Muscle of leg (tissue), 11 donors: ENCODE measurements around the gene RBBP8NL. TPM values are rescaled to one million over a fixed set of nuclear protein-coding genes. Genes with fewer than 3 reads are reported as not detected.

Experiments
- DNase-seq: peaks from one replicate; pipeline ENCODE4 v3.0.0; 2013
- H3K27ac ChIP-seq: one replicate; pipeline ENCODE4 v1.5.1; 2013; ENCODE audit warnings: mild to moderate bottlenecking, low read length, control low read depth
- H3K27me3 ChIP-seq: one replicate; pipeline ENCODE4 v1.6.1; 2013; ENCODE audit warnings: low read length; ENCODE audit not compliant: control insufficient read depth, insufficient read depth
- H3K36me3 ChIP-seq: one replicate; pipeline ENCODE4 v1.6.1; 2013; ENCODE audit warnings: low read length; ENCODE audit not compliant: control insufficient read depth, insufficient read depth
- H3K4me1 ChIP-seq: one replicate; pipeline ENCODE4 v1.6.1; 2013; ENCODE audit warnings: low read length; ENCODE audit not compliant: control insufficient read depth, insufficient read depth
- H3K4me3 ChIP-seq: one replicate; pipeline ENCODE4 v1.5.1; 2013; ENCODE audit warnings: low read length, control low read depth
- H3K9me3 ChIP-seq: replicated peaks from 2 replicates; pipeline ENCODE4 v1.6.1; 2013; ENCODE audit warnings: low read depth, low read length; ENCODE audit not compliant: control insufficient read depth
- WGBS: methylation state at CpG from one replicate; pipeline ENCODE4 v1.1.5; 2013; ENCODE audit warnings: missing lambda C conversion rate; ENCODE audit not compliant: insufficient coverage; 5-methylcytosine and 5-hydroxymethylcytosine counted together
- polyA plus RNA-seq, 8 donors: library from polyadenylated mRNA; unstranded; fragments of 120-200 nt; gene quantifications; one replicate each; pipeline versions ENCODE4 v1.2.1 to v1.2.3, GENCODE V29; 2013; ENCODE audit warnings: inconsistent platforms in 1 of 8, low replicate concordance in 1 of 8; ENCODE audit not compliant: insufficient read length in 8 of 8, insufficient read depth in 1 of 8
- total RNA-seq: library from RNA; stranded (reverse); fragments of 120-200 nt; gene quantifications from one replicate; pipeline ENCODE4 v1.2.4, GENCODE V29; 2013

RBBP8NL gene
- total and polyA plus RNA-seq, 9 donors, result 0.04 to 0.68 (median 0.11) TPM; not detected in 4

GRCh38 chr20:62407221-62407992 is 19.9 kb downstream of the RBBP8NL start, which contains the start of gene CABLES2:
TSS of gene CABLES2 (minus strand) at chr20:62407285. CDS start at chr20:62407276, 9 bp downstream.
- peaks cover 5% of the 10 kb centered on the region for H3K27me3 ChIP-seq
- no peaks in the 10 kb centered on the region for H3K9me3 ChIP-seq
- H3K27ac ChIP-seq, result no peak within 1 kb of the TSS
- DNase-seq, result peak; percentile 98
- no peaks in the 10 kb centered on the region for H3K36me3 ChIP-seq
- H3K4me1 ChIP-seq, result peaks cover 59% of the 10 kb centered on the region
- WGBS, result 5% methylated on average over 73 of the region's 73 CpGs
- H3K4me3 ChIP-seq, result peak within 1 kb of the TSS; percentile 59

- no peak overlapping the region for H3K27ac ChIP-seq
Observed at GRCh38 chr20:62406635-62407176, 20.6 kb downstream of the RBBP8NL start.

GRCh38 chr20:62405981-62406513 is 21.3 kb downstream of the RBBP8NL start:
- DNase-seq, result no peak
- Histone ChIP-seq H3K4me1 (peaks cover 60% of the 10 kb centered on the region), H3K27ac (no peak overlapping the region), H3K27me3 (peaks cover 5% of the 10 kb centered on the region), H3K4me3 (peak overlapping the region; percentile 59), H3K9me3 (no peaks in the 10 kb centered on the region), H3K36me3 (no peaks in the 10 kb centered on the region)
- WGBS, result 58% methylated on average over 9 of the region's 10 CpGs

More at GRCh38 chr20:62406635-62407176, 20.6 kb downstream of the RBBP8NL start:
- no peak for DNase-seq
- peaks cover 5% of the 10 kb centered on the region for H3K27me3 ChIP-seq
- peak overlapping the region; percentile 59 for H3K4me3 ChIP-seq
- H3K9me3 ChIP-seq, result no peaks in the 10 kb centered on the region
- under 1% methylated on average over 40 of the region's 42 CpGs for WGBS
- H3K4me1 ChIP-seq, result peaks cover 60% of the 10 kb centered on the region
- no peaks in the 10 kb centered on the region for H3K36me3 ChIP-seq

- H3K9me3 ChIP-seq, result no peaks in the 10 kb centered on the region
- peak; percentile 39 for DNase-seq
- H3K27ac ChIP-seq, result no peak overlapping the region
- no peak overlapping the region for H3K4me3 ChIP-seq
- peaks cover 56% of the 10 kb centered on the region for H3K4me1 ChIP-seq
- peaks cover 5% of the 10 kb centered on the region for H3K27me3 ChIP-seq
- 69% methylated on average over 23 of the region's 23 CpGs for WGBS
- H3K36me3 ChIP-seq, result peaks cover 1% of the 10 kb centered on the region
Observed at GRCh38 chr20:62405108-62405980, 22.0 kb downstream of the RBBP8NL start.

GRCh38 chr20:62404761-62405107 is 22.6 kb downstream of the RBBP8NL start:
- Histone ChIP-seq H3K9me3 (no peaks in the 10 kb centered on the region), H3K27ac (no peak overlapping the region), H3K4me1 (peaks cover 50% of the 10 kb centered on the region), H3K27me3 (peaks cover 3% of the 10 kb centered on the region), H3K36me3 (peaks cover 3% of the 10 kb centered on the region), H3K4me3 (no peak overlapping the region)
- DNase-seq, result no peak
- 87% methylated on average over 7 of the region's 12 CpGs for WGBS

GRCh38 chr20:62404112-62404665 is 23.1 kb downstream of the RBBP8NL start:
- peaks cover under 1% of the 10 kb centered on the region for H3K27me3 ChIP-seq
- no peak for DNase-seq
- 85% methylated on average over 7 of the region's 9 CpGs for WGBS
- no peak overlapping the region for H3K4me3 ChIP-seq
- H3K9me3 ChIP-seq, result no peaks in the 10 kb centered on the region
- H3K4me1 ChIP-seq, result peaks cover 45% of the 10 kb centered on the region
- peaks cover 3% of the 10 kb centered on the region for H3K36me3 ChIP-seq
- H3K27ac ChIP-seq, result no peak overlapping the region

GRCh38 chr20:62403331-62403730 is 24.0 kb downstream of the RBBP8NL start:
- peaks cover 3% of the 10 kb centered on the region for H3K36me3 ChIP-seq
- no peaks in the 10 kb centered on the region for H3K9me3 ChIP-seq
- no peak overlapping the region for H3K27ac ChIP-seq
- H3K27me3 ChIP-seq, result no peaks in the 10 kb centered on the region
- WGBS, result 58% methylated on average over 7 of the region's 13 CpGs
- no peak for DNase-seq
- no peak overlapping the region for H3K4me3 ChIP-seq
- peaks cover 36% of the 10 kb centered on the region for H3K4me1 ChIP-seq

GRCh38 chr20:62402456-62403150 is 24.7 kb downstream of the RBBP8NL start:
- Histone ChIP-seq H3K27me3 (no peaks in the 10 kb centered on the region), H3K27ac (no peak overlapping the region), H3K4me1 (peaks cover 29% of the 10 kb centered on the region), H3K9me3 (no peaks in the 10 kb centered on the region), H3K4me3 (no peak overlapping the region), H3K36me3 (peaks cover 3% of the 10 kb centered on the region)
- WGBS, result 82% methylated on average over 21 of the region's 23 CpGs
- peak; percentile 53 for DNase-seq

GRCh38 chr20:62401331-62401779 is 26.0 kb downstream of the RBBP8NL start:
- peaks cover 4% of the 10 kb centered on the region for H3K36me3 ChIP-seq
- H3K4me3 ChIP-seq, result no peak overlapping the region
- H3K27me3 ChIP-seq, result no peaks in the 10 kb centered on the region
- no peak overlapping the region for H3K27ac ChIP-seq
- no peaks in the 10 kb centered on the region for H3K9me3 ChIP-seq
- H3K4me1 ChIP-seq, result peaks cover 22% of the 10 kb centered on the region
- WGBS, result 82% methylated on average over 20 of the region's 21 CpGs
- no peak for DNase-seq
